OCI-LY1 (cell line): ENCODE results near the gene SKAP1.

Experiments
- EZH2 ChIP-seq: fragments of 200-600 bp; sonication (generic), shearing (Covaris generic); IDR thresholded peaks from 2 replicates; pipeline ENCODE4 v1.8.0; 2017; ENCODE audit warnings: borderline replicate concordance, mixed run types, mild to moderate bottlenecking, antibody characterized with exemption, low read length, moderate library complexity, mixed read lengths
- TF ChIP-seq, protein P1 (sequence below): fragments of 200-600 bp; sonication (generic), shearing (Covaris generic); IDR thresholded peaks from 2 replicates; pipeline ENCODE4 v1.5.1; 2017; ENCODE audit warnings: mild to moderate bottlenecking, antibody characterized with exemption, low read length, moderate library complexity, mixed read lengths

DNA sequence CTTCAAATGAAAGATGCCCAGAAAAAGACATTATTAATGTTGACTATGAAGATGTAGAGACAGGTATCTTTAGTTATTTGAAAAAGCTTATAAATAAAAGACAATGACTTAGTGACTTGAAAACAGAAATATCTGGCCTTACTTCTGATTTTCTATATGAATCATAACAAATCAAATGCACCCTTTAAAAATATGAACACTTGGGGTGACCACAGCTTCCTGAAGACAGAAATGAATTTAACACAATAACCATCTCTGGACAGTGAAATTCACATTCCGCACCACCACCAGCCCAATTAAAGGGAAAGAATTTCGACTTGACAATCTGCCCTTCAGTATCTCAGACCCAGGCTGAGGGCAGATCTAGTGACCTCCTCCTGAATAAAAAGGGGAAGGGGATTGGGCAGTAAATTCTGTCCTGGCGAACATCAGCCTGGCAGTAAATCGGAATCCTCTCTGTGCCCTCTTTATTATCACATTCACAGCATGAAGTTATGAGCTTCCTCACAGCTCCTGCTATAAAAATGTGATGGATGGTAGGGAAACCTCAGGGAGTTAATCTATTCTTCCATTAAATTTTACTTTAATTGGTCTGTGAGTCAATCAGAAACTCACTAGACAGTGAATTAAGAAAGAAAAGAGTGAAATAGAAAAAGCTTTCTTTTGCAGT, 190.9 kb downstream of the SKAP1 start:
- TF ChIP-seq, protein P1, sequence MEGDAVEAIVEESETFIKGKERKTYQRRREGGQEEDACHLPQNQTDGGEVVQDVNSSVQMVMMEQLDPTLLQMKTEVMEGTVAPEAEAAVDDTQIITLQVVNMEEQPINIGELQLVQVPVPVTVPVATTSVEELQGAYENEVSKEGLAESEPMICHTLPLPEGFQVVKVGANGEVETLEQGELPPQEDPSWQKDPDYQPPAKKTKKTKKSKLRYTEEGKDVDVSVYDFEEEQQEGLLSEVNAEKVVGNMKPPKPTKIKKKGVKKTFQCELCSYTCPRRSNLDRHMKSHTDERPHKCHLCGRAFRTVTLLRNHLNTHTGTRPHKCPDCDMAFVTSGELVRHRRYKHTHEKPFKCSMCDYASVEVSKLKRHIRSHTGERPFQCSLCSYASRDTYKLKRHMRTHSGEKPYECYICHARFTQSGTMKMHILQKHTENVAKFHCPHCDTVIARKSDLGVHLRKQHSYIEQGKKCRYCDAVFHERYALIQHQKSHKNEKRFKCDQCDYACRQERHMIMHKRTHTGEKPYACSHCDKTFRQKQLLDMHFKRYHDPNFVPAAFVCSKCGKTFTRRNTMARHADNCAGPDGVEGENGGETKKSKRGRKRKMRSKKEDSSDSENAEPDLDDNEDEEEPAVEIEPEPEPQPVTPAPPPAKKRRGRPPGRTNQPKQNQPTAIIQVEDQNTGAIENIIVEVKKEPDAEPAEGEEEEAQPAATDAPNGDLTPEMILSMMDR = no peak
- no peak for TF ChIP-seq EZH2
